ENCODE measurements around the gene PATE3. TPM values are rescaled to one million over a fixed set of nuclear protein-coding genes. Genes with fewer than 3 reads are reported as not detected.

Gene PATE3
- total and polyA plus RNA-seq, 2 of the 8 experiments (the other 6 are each of a cell fraction or from before 2014, with no cell fraction given), result not detected

DNA sequence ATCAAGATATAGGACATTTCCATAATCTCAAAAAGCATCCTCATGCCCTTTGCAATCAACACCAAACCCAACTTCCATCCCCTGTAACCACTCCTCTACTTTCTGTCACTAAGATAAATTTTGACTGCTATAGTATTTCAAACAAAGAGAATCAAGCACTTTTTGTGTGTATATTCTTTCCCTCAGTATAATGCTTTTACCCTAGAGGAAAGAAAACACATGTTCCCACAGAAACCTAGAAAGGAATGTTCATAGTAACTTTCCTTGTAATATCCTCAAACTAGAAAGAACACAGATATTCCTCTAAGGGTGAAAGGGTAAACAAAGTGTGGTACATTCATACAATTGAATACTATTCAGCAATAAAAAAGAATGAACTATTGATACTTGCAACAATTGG, 47.3 kb upstream of the PATE3 start (continued):
- TF ChIP-seq, protein P1, sequence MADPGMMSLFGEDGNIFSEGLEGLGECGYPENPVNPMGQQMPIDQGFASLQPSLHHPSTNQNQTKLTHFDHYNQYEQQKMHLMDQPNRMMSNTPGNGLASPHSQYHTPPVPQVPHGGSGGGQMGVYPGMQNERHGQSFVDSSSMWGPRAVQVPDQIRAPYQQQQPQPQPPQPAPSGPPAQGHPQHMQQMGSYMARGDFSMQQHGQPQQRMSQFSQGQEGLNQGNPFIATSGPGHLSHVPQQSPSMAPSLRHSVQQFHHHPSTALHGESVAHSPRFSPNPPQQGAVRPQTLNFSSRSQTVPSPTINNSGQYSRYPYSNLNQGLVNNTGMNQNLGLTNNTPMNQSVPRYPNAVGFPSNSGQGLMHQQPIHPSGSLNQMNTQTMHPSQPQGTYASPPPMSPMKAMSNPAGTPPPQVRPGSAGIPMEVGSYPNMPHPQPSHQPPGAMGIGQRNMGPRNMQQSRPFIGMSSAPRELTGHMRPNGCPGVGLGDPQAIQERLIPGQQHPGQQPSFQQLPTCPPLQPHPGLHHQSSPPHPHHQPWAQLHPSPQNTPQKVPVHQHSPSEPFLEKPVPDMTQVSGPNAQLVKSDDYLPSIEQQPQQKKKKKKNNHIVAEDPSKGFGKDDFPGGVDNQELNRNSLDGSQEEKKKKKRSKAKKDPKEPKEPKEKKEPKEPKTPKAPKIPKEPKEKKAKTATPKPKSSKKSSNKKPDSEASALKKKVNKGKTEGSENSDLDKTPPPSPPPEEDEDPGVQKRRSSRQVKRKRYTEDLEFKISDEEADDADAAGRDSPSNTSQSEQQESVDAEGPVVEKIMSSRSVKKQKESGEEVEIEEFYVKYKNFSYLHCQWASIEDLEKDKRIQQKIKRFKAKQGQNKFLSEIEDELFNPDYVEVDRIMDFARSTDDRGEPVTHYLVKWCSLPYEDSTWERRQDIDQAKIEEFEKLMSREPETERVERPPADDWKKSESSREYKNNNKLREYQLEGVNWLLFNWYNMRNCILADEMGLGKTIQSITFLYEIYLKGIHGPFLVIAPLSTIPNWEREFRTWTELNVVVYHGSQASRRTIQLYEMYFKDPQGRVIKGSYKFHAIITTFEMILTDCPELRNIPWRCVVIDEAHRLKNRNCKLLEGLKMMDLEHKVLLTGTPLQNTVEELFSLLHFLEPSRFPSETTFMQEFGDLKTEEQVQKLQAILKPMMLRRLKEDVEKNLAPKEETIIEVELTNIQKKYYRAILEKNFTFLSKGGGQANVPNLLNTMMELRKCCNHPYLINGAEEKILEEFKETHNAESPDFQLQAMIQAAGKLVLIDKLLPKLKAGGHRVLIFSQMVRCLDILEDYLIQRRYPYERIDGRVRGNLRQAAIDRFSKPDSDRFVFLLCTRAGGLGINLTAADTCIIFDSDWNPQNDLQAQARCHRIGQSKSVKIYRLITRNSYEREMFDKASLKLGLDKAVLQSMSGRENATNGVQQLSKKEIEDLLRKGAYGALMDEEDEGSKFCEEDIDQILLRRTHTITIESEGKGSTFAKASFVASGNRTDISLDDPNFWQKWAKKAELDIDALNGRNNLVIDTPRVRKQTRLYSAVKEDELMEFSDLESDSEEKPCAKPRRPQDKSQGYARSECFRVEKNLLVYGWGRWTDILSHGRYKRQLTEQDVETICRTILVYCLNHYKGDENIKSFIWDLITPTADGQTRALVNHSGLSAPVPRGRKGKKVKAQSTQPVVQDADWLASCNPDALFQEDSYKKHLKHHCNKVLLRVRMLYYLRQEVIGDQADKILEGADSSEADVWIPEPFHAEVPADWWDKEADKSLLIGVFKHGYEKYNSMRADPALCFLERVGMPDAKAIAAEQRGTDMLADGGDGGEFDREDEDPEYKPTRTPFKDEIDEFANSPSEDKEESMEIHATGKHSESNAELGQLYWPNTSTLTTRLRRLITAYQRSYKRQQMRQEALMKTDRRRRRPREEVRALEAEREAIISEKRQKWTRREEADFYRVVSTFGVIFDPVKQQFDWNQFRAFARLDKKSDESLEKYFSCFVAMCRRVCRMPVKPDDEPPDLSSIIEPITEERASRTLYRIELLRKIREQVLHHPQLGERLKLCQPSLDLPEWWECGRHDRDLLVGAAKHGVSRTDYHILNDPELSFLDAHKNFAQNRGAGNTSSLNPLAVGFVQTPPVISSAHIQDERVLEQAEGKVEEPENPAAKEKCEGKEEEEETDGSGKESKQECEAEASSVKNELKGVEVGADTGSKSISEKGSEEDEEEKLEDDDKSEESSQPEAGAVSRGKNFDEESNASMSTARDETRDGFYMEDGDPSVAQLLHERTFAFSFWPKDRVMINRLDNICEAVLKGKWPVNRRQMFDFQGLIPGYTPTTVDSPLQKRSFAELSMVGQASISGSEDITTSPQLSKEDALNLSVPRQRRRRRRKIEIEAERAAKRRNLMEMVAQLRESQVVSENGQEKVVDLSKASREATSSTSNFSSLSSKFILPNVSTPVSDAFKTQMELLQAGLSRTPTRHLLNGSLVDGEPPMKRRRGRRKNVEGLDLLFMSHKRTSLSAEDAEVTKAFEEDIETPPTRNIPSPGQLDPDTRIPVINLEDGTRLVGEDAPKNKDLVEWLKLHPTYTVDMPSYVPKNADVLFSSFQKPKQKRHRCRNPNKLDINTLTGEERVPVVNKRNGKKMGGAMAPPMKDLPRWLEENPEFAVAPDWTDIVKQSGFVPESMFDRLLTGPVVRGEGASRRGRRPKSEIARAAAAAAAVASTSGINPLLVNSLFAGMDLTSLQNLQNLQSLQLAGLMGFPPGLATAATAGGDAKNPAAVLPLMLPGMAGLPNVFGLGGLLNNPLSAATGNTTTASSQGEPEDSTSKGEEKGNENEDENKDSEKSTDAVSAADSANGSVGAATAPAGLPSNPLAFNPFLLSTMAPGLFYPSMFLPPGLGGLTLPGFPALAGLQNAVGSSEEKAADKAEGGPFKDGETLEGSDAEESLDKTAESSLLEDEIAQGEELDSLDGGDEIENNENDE (IDR thresholded peaks at IDR 0.05; ENCODE audit: insufficient replicate concordance, low read length), result no peak
- TF ChIP-seq TEAD4 (IDR thresholded peaks at IDR 0.05; ENCODE audit: low read depth, low read length) (no peak), KDM5A (IDR thresholded peaks at IDR 0.05; ENCODE audit: low read length) (no peak), SAP30 (IDR thresholded peaks at IDR 0.05; ENCODE audit: insufficient read depth, insufficient replicate concordance, low read length) (no peak)
